Keratinocyte (primary cell): ENCODE results near the gene LRRC39. TPM values are rescaled to one million over a fixed set of nuclear protein-coding genes. Genes with fewer than 3 reads are reported as not detected.

Source experiments
- DNase-seq: peaks from one replicate; pipeline ENCODE4 v3.0.0-alpha.2; 2011; ENCODE audit warnings: low read depth, missing footprints, low spot score
- FAIRE-seq: peaks from 2 replicates; lab custom pipeline; 2011; peaks lifted over from hg19 to GRCh38; lab: Jason Lieb, UNC
- H2AFZ ChIP-seq: 2 replicates; pipeline ENCODE4 v1.6.0; 2012; ENCODE audit warnings: low read length, control low read depth, inconsistent platforms; ENCODE audit not compliant: control insufficient read depth
- H3K27ac ChIP-seq: 2 replicates; pipeline ENCODE4 v1.5.1; 2011; ENCODE audit warnings: low read length; ENCODE audit not compliant: control insufficient read depth, insufficient read depth
- H3K27me3 ChIP-seq: 3 replicates; pipeline ENCODE4 v1.6.0; 2011; ENCODE audit warnings: low read length; ENCODE audit not compliant: control insufficient read depth, insufficient read depth; ENCODE audit errors: extremely low read depth
- H3K36me3 ChIP-seq, 2 experiments: 2 replicates in 1 of 2; 3 replicates in 1 of 2; pipeline ENCODE4 v1.5.1; 2011; ENCODE audit warnings: low read length in 2 of 2, mild to moderate bottlenecking in 1 of 2; ENCODE audit not compliant: control insufficient read depth in 2 of 2, insufficient read depth in 2 of 2; ENCODE audit errors: extremely low read depth in 1 of 2
- H3K4me1 ChIP-seq: 3 replicates; pipeline ENCODE4 v1.5.1; 2011; ENCODE audit warnings: low read length; ENCODE audit not compliant: control insufficient read depth, insufficient read depth; ENCODE audit errors: extremely low read depth
- H3K4me2 ChIP-seq: 3 replicates; pipeline ENCODE4 v1.6.0; 2011; ENCODE audit warnings: low read depth, low read length; ENCODE audit not compliant: control insufficient read depth, insufficient read depth; ENCODE audit errors: extremely low read depth
- H3K4me3 ChIP-seq, 3 experiments: fragments of 200-600 bp in 1 of 3; sonication (generic) in 1 of 3; 2 replicates in 2 of 3; 3 replicates in 1 of 3; pipeline ENCODE4 v1.5.1; 2011 to 2016; ENCODE audit warnings: low read length in 3 of 3, mild to moderate bottlenecking in 3 of 3, control low read depth in 2 of 3, inconsistent platforms in 1 of 3, low read depth in 1 of 3, mixed read lengths in 1 of 3, mixed run types in 1 of 3, moderate library complexity in 1 of 3; ENCODE audit not compliant: control insufficient read depth in 2 of 3, insufficient read depth in 2 of 3; ENCODE audit errors: extremely low read depth in 1 of 3
- H3K79me2 ChIP-seq: 2 replicates; pipeline ENCODE4 v1.6.0; 2012; ENCODE audit warnings: low read length; ENCODE audit not compliant: control insufficient read depth, insufficient read depth
- H3K9ac ChIP-seq: 3 replicates; pipeline ENCODE4 v1.6.0; 2011; ENCODE audit warnings: low read length; ENCODE audit not compliant: control insufficient read depth, insufficient read depth; ENCODE audit errors: extremely low read depth
- H3K9me1 ChIP-seq: 3 replicates; pipeline ENCODE4 v1.6.0; 2011; ENCODE audit warnings: low read length; ENCODE audit not compliant: control insufficient read depth, insufficient read depth; ENCODE audit errors: extremely low read depth
- H3K9me3 ChIP-seq: 2 replicates; pipeline ENCODE4 v1.5.1; 2012; ENCODE audit warnings: low read depth, low read length; ENCODE audit not compliant: control insufficient read depth
- H4K20me1 ChIP-seq: 3 replicates; pipeline ENCODE4 v1.6.0; 2011; ENCODE audit warnings: low read length; ENCODE audit not compliant: control insufficient read depth, insufficient read depth; ENCODE audit errors: extremely low read depth
- EZH2 ChIP-seq: IDR thresholded peaks from one replicate; pipeline ENCODE4 v1.6.1; 2012; ENCODE audit warnings: inconsistent platforms, mild to moderate bottlenecking, low read length, moderate library complexity
- dilution Hi-C: fragments of 300-500 bp; cut with MboI; formaldehyde crosslinking; loops from one replicate; pipeline ENCODE4 v1.7.0; 2020; ENCODE audit warnings: low sequenced_read_pairs; ENCODE audit not compliant: extremely low pct_ligation_motif_present
- polyA plus RNA-seq, 5 experiments: library from polyadenylated mRNA; depleted of rRNA in 3 of 5; stranded (reverse) in 3 of 5; stranded (forward) in 1 of 5; unstranded in 1 of 5; fragments of >200 nt; gene quantifications; 1 replicate in 1 of 5; 2 replicates in 3 of 5; 3 replicates in 1 of 5; pipeline versions ENCODE4 v1.2.1 to v1.2.3, GENCODE V29; 2011 to 2012; ENCODE audit warnings: missing spikeins in 2 of 5, low read depth in 1 of 5, low replicate concordance in 1 of 5
- TF ChIP-seq, protein P1 (sequence below), 3 experiments: IDR thresholded peaks in 1 of 3; conservative IDR thresholded peaks in 1 of 3; optimal IDR thresholded peaks in 1 of 3; 2 replicates in 2 of 3; 3 replicates in 1 of 3; pipeline versions ENCODE3 to v1.5.1; 2011; ENCODE audit warnings: low read length in 3 of 3, mild to moderate bottlenecking in 3 of 3, moderate library complexity in 2 of 3, control low read depth in 1 of 3, inconsistent platforms in 1 of 3; ENCODE audit not compliant: insufficient read depth in 2 of 3; ENCODE audit errors: extremely low read depth in 1 of 3

LRRC39 gene
- polyA plus RNA-seq, 1 donor (not counting 4 experiments of a cell fraction or from before 2014, with no cell fraction given) = 0.88 TPM

DNA sequence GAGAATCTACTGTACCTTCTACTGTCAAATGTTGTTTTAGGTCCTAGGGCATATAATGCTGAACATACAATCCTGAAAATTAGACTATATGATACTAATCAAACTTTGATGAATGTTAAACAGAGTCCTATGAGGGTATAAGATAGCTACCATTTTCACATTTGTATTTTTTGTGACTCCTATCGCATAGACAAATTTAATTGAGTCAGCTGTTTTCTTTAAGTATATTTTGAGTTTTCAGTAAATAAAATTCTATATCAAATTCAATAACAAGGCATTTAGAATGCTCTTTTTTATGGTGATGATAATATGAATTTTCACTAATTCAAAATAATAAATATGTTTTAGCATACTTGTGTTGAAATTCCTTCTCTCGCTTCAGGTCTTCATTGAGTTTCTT, 10.0 kb downstream of the LRRC39 start:
- H3K9ac ChIP-seq = no peak overlapping the region
- H3K4me1 ChIP-seq = no peaks in the 10 kb centered on the region
- H3K4me3 ChIP-seq = no peak overlapping the region
- no peaks in the 10 kb centered on the region for H3K36me3 ChIP-seq
- H3K27me3 ChIP-seq = no peaks in the 10 kb centered on the region
- no peaks in the 10 kb centered on the region for H3K9me3 ChIP-seq
- TF ChIP-seq EZH2 = no peak
- TF ChIP-seq, protein P1, sequence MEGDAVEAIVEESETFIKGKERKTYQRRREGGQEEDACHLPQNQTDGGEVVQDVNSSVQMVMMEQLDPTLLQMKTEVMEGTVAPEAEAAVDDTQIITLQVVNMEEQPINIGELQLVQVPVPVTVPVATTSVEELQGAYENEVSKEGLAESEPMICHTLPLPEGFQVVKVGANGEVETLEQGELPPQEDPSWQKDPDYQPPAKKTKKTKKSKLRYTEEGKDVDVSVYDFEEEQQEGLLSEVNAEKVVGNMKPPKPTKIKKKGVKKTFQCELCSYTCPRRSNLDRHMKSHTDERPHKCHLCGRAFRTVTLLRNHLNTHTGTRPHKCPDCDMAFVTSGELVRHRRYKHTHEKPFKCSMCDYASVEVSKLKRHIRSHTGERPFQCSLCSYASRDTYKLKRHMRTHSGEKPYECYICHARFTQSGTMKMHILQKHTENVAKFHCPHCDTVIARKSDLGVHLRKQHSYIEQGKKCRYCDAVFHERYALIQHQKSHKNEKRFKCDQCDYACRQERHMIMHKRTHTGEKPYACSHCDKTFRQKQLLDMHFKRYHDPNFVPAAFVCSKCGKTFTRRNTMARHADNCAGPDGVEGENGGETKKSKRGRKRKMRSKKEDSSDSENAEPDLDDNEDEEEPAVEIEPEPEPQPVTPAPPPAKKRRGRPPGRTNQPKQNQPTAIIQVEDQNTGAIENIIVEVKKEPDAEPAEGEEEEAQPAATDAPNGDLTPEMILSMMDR (optimal IDR thresholded peaks at IDR 0.05 in 1 of 3, IDR thresholded peaks at IDR 0.05 in 1 of 3, conservative IDR thresholded peaks at IDR 0.05 in 1 of 3; ENCODE audit: extremely low read depth in 1 of 3, insufficient read depth in 2 of 3, low read length in 3 of 3) = no peak
- no peak overlapping the region for H3K27ac ChIP-seq
- no peak overlapping the region for H2AFZ ChIP-seq
- no peaks in the 10 kb centered on the region for H3K9me1 ChIP-seq
- H3K79me2 ChIP-seq = no peaks in the 10 kb centered on the region
- no peaks in the 10 kb centered on the region for H4K20me1 ChIP-seq
- no peak for DNase-seq
- dilution Hi-C loops = no loop called here
- no peak overlapping the region for H3K4me2 ChIP-seq
- FAIRE-seq = no peak

DNA sequence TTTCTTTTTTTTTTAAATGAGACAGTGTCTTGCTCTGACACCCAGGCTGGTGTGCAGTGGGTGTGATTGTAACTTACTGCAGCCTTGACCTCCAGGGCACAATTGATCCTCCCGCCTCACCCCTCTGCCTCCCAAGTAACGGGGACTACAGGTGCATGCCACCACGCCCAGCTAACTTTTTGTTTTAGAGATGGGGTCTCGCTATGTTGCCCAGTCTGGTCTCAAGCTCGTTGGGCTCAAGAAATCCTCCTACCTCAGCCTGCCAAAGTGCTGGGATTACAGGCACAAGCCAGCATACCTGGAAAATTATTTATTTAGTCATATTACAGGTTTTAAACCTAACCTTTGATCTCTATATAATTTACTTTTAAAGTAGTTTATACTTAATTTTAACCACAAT, 13.4 kb downstream of the LRRC39 start:
- dilution Hi-C loops = no loop called here
- H3K36me3 ChIP-seq = no peaks in the 10 kb centered on the region
- H3K9me3 ChIP-seq = no peaks in the 10 kb centered on the region
- no peak overlapping the region for H3K4me3 ChIP-seq
- TF ChIP-seq, protein P1 (optimal IDR thresholded peaks at IDR 0.05 in 1 of 3, IDR thresholded peaks at IDR 0.05 in 1 of 3, conservative IDR thresholded peaks at IDR 0.05 in 1 of 3; ENCODE audit: extremely low read depth in 1 of 3, insufficient read depth in 2 of 3, low read length in 3 of 3) = no peak
- no peak for TF ChIP-seq EZH2
- no peak overlapping the region for H3K9ac ChIP-seq
- no peak overlapping the region for H2AFZ ChIP-seq
- DNase-seq (no peak), FAIRE-seq (no peak)
- no peak overlapping the region for H3K27ac ChIP-seq
- H3K79me2 ChIP-seq = no peaks in the 10 kb centered on the region
- H3K4me2 ChIP-seq = no peak overlapping the region
- no peaks in the 10 kb centered on the region for H3K4me1 ChIP-seq
- no peaks in the 10 kb centered on the region for H3K27me3 ChIP-seq
- no peaks in the 10 kb centered on the region for H4K20me1 ChIP-seq
- H3K9me1 ChIP-seq = no peaks in the 10 kb centered on the region
